GM10266 (cell line): ENCODE measurements around the gene ZBTB42.

Experiments used
- DNase-seq: peaks from one replicate; pipeline ENCODE4 v3.0.0; 2012; ENCODE audit errors: extremely low spot score
- TF ChIP-seq, protein P1 (sequence below): IDR thresholded peaks from 2 replicates; pipeline ENCODE4 v1.5.1; 2012; ENCODE audit warnings: mild to moderate bottlenecking, low read depth; ENCODE audit not compliant: control insufficient read depth, insufficient read depth; ENCODE audit errors: missing control alignments

The ZBTB42 gene

GRCh38 chr14:104784846-104785707, 15.8 kb upstream of the ZBTB42 start:
- TF ChIP-seq, protein P1, sequence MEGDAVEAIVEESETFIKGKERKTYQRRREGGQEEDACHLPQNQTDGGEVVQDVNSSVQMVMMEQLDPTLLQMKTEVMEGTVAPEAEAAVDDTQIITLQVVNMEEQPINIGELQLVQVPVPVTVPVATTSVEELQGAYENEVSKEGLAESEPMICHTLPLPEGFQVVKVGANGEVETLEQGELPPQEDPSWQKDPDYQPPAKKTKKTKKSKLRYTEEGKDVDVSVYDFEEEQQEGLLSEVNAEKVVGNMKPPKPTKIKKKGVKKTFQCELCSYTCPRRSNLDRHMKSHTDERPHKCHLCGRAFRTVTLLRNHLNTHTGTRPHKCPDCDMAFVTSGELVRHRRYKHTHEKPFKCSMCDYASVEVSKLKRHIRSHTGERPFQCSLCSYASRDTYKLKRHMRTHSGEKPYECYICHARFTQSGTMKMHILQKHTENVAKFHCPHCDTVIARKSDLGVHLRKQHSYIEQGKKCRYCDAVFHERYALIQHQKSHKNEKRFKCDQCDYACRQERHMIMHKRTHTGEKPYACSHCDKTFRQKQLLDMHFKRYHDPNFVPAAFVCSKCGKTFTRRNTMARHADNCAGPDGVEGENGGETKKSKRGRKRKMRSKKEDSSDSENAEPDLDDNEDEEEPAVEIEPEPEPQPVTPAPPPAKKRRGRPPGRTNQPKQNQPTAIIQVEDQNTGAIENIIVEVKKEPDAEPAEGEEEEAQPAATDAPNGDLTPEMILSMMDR: no peak
- DNase-seq: no peak

DNA sequence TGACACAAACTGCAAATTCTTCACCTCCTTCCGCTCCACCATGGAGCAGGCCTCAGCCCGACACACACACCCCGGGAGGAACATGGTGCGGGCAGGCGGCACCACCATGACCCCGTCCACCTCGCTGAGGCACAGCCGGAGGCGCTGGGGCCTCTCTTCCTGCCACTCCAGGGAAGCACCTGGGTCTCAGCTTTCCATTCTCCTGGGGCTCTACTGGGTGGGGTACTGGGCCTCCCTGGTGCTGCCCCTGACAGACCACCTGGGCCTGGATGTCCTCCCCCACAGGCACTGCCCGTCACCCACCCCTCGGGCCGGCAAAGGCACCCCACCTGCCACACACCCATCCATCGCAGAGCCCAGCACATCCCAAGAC, 15.2 kb upstream of the ZBTB42 start:
- no peak for DNase-seq
- TF ChIP-seq, protein P1: no peak

DNA sequence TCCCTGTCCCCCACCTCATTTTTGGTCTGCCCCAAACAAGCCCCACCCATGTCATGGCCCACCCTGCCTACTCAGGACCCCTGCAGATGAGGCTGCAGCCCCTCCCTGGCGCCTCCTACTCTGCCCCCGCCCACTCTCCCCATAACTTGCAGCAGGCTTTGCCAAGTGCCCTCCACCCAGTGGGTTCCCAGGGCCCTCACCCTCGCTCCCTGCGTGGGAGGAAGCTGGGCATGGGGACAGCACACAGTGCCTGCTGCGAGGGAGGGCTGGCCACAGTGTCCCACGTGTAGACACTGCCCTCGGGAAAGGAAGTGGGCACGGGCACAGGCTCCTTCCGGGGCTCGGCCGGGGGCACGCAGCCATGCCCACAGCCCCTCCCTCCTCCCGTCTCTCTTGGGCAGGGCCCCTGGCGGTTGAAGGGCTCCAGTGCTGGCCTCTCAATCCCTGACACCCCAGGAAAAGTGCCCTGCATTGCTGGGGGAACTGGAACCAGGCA, 14.8 kb upstream of the ZBTB42 start:
- TF ChIP-seq, protein P1: no peak
- no peak for DNase-seq

GRCh38 chr14:104786726-104787675, 13.9 kb upstream of the ZBTB42 start:
- DNase-seq: no peak
- TF ChIP-seq, protein P1: no peak

- TF ChIP-seq, protein P1: no peak
- DNase-seq: no peak
Observed at GRCh38 chr14:104787736-104788135, 13.2 kb upstream of the ZBTB42 start.

DNA sequence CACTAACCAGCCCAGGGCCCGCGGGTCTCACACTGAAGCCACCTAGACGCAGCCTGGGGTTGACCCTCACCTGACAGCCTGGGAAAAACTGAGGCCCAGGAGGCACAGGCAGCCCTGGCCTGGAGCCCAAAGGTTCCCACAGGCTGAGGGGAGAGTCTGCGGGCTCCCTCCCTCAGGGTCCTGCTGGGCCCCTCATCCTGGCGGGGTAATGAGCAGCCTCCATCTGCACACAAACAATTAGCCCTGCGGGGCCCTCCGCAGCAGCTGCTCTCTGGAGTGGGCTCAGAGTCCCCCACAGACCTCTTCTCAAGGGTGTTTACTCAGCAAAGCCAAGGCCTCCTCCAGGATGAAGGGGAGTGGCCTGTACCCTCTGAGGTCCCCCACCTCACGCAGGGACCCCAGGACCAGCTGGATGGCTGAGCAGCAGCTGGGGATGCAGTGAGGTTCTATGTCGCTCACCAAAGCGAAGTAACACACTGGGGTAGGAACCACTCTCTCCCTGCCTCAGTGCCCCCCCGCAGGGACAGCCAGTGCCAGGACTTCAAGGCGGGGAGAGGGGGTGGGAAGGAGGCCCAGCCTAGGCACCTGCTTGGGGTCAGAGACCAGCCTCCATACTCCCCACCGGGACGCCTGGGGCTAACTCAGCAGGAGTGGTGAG, 12.6 kb upstream of the ZBTB42 start:
- TF ChIP-seq, protein P1: no peak
- DNase-seq: no peak
